Panc1 (cell line): ENCODE data around the gene SPINK13. TPM values are rescaled to one million over a fixed set of nuclear protein-coding genes. Genes with fewer than 3 reads are reported as not detected.

Experiments
- ATAC-seq: fragments of 200-7000 bp; cut with Tn5 transposase; 2 replicates; pipeline ENCODE4 v1.9.1; 2020; ENCODE audit warnings: mild to moderate bottlenecking, moderate library complexity
- BruUV-seq: library from RNA; stranded (reverse); fragments of 400-500 nt; replicated peaks from 2 replicates; lab custom pipeline; 2021; lab: Mats Ljungman, UMichigan
- CTCF ChIA-PET: fragments of 300-600 bp; sonication (Branson Sonifier 250); formaldehyde crosslinking; loops from one replicate; lab custom pipeline; 2022; ENCODE audit warnings: antibody characterized with exemption; lab: Charles Lee
- POLR2A ChIA-PET: fragments of 300-600 bp; sonication (Branson Sonifier 250); formaldehyde crosslinking; loops from one replicate; lab custom pipeline; 2022; ENCODE audit warnings: antibody characterized with exemption; lab: Charles Lee
- DNase-seq: peaks from one replicate; pipeline ENCODE4 v3.0.0-alpha.2; 2010; ENCODE audit warnings: low read depth, low spot score
- H3K27ac ChIP-seq: 2 replicates; pipeline ENCODE4 v1.5.1; 2011; ENCODE audit warnings: mild to moderate bottlenecking, low read length, inconsistent platforms
- H3K27me3 ChIP-seq: fragments of 200-500 bp; sonication (Bioruptor generic); 2 replicates; pipeline ENCODE4 v1.6.0; 2014; ENCODE audit warnings: low read length, inconsistent platforms; ENCODE audit not compliant: control insufficient read depth, insufficient read depth
- H3K36me3 ChIP-seq: fragments of 200-500 bp; sonication (Bioruptor generic); 2 replicates; pipeline ENCODE4 v1.5.1; 2014; ENCODE audit warnings: inconsistent platforms, mild to moderate bottlenecking, low read length, moderate library complexity; ENCODE audit not compliant: control insufficient read depth, insufficient read depth
- H3K4me1 ChIP-seq: 2 replicates; pipeline ENCODE4 v1.5.1; 2011; ENCODE audit warnings: inconsistent platforms, mild to moderate bottlenecking, low read length, moderate library complexity; ENCODE audit not compliant: control insufficient read depth, insufficient read depth
- H3K4me3 ChIP-seq, 2 experiments: 2 replicates each; pipeline ENCODE4 v1.5.1; 2011 to 2012; ENCODE audit warnings: low read depth in 2 of 2, low read length in 2 of 2, mild to moderate bottlenecking in 2 of 2, inconsistent platforms in 1 of 2, moderate library complexity in 1 of 2
- H3K9me3 ChIP-seq: fragments of 200-500 bp; sonication (Bioruptor generic); 2 replicates; pipeline ENCODE4 v1.5.1; 2014; ENCODE audit warnings: low read depth, mild to moderate bottlenecking, inconsistent platforms, low read length, moderate library complexity; ENCODE audit not compliant: control insufficient read depth, insufficient read depth
- CTCF ChIP-seq: fragments of 450-650 bp; IDR thresholded peaks from 2 replicates; pipeline ENCODE4 v1.5.1; 2017; ENCODE audit warnings: mild to moderate bottlenecking
- POLR2AphosphoS5 ChIP-seq: IDR thresholded peaks from 2 replicates; pipeline ENCODE4 v1.6.1; 2012; ENCODE audit warnings: mild to moderate bottlenecking, low read depth, low read length, moderate library complexity
- REST ChIP-seq, 2 experiments: IDR thresholded peaks; 2 replicates each; pipeline ENCODE4 v1.6.1; 2011 to 2012; ENCODE audit warnings: low read depth in 2 of 2, control low read depth in 1 of 2, low read length in 1 of 2, mild to moderate bottlenecking in 1 of 2, moderate library complexity in 1 of 2; ENCODE audit not compliant: insufficient read depth in 1 of 2
- SIN3A ChIP-seq: IDR thresholded peaks from 2 replicates; pipeline ENCODE4 v1.6.1; 2012; ENCODE audit warnings: low read depth, mild to moderate bottlenecking, low read length, moderate library complexity, borderline replicate concordance; ENCODE audit not compliant: insufficient read depth
- TCF7L2 ChIP-seq: IDR thresholded peaks from 2 replicates; pipeline ENCODE4 v1.6.1; 2011; ENCODE audit warnings: mild to moderate bottlenecking, low read depth, low read length, inconsistent platforms
- in situ Hi-C: cut with HindIII; loops from 2 replicates; pipeline ENCODE4 v1.10.0; 2016; ENCODE audit warnings: low sequenced_read_pairs, low pct_unique_long_range_greater_than_20kb
- intact Hi-C: fragments of 100-400 bp; cut with micrococcal nuclease; formaldehyde crosslinking; loops from one replicate; pipeline ENCODE4 v1.10.0; 2022; ENCODE audit not compliant: unreplicated experiment
- total RNA-seq: library from RNA; stranded (reverse); gene quantifications from one replicate; pipeline ENCODE4 v1.2.1, GENCODE V29; 2021; ENCODE audit not compliant: unreplicated experiment

SPINK13 gene
- total RNA-seq, 1 experiment from 2014 or later: not detected

- POLR2A ChIA-PET: no interaction called here
- TF ChIP-seq POLR2AphosphoS5 (no peak), CTCF (no peak), SIN3A (no peak), TCF7L2 (no peak), REST (IDR thresholded peaks at IDR 0.05; ENCODE audit: insufficient read depth in 1 of 2, low read depth in 2 of 2, low read length in 1 of 2) (no peak)
- Histone ChIP-seq H3K4me3 (no peak overlapping the region), H3K4me1 (no peaks in the 10 kb centered on the region), H3K9me3 (no peaks in the 10 kb centered on the region), H3K27me3 (no peaks in the 10 kb centered on the region), H3K27ac (no peak overlapping the region), H3K36me3 (no peaks in the 10 kb centered on the region)
- intact Hi-C loops (no loop called here), in situ Hi-C loops (no loop called here)
- ATAC-seq (no peak), DNase-seq (no peak)
- no TSS peak for BruUV-seq
- CTCF ChIA-PET: no interaction called here
Observed at GRCh38 chr5:148229840-148230239, 38.8 kb upstream of the SPINK13 start.

DNA sequence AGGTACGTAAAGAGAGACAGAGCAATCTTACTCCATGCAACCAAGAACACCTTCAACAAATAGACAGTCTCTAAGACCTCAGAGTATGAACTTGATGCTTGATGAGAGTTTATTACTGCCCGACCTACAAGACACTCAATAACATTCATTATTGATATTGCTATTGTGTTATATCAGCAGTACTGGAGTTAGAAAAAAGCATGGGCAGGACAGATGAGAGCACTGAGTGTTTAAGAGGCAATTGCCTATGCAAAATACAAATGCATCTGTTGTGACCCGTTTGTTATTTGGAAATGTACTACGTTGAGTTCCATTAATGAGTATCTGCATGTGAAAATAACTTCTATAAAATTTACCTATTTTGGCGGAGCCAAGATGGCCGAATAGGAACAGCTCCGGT, 38.4 kb upstream of the SPINK13 start:
- POLR2A ChIA-PET: no interaction called here
- BruUV-seq: no TSS peak
- CTCF ChIA-PET: no interaction called here

More for the DNA sequence above, 38.4 kb upstream of the SPINK13 start:
- Histone ChIP-seq H3K36me3 (no peaks in the 10 kb centered on the region), H3K9me3 (no peaks in the 10 kb centered on the region), H3K4me1 (no peaks in the 10 kb centered on the region), H3K27ac (no peak overlapping the region), H3K27me3 (no peaks in the 10 kb centered on the region), H3K4me3 (no peak overlapping the region)
- no peak for ATAC-seq
- no peak for DNase-seq
- in situ Hi-C loops: no loop called here
- intact Hi-C loops: no loop called here
- TF ChIP-seq SIN3A (no peak), POLR2AphosphoS5 (no peak), CTCF (no peak), REST (IDR thresholded peaks at IDR 0.05; ENCODE audit: insufficient read depth in 1 of 2, low read depth in 2 of 2, low read length in 1 of 2) (no peak), TCF7L2 (no peak)
